Germinal center (tissue), 1 donor: Measurements from ENCODE around the gene HBB.
"Not testable (repeated sequence)": the region's sequence is repeated elsewhere in the genome, so short reads cannot be mapped to it uniquely, and the experiment has no call there.

ENCODE experiments used
- DNase-seq: peaks from one replicate; pipeline ENCODE4 v3.0.0; 2012; ENCODE audit warnings: mixed read lengths, low spot score

HBB gene

DNA sequence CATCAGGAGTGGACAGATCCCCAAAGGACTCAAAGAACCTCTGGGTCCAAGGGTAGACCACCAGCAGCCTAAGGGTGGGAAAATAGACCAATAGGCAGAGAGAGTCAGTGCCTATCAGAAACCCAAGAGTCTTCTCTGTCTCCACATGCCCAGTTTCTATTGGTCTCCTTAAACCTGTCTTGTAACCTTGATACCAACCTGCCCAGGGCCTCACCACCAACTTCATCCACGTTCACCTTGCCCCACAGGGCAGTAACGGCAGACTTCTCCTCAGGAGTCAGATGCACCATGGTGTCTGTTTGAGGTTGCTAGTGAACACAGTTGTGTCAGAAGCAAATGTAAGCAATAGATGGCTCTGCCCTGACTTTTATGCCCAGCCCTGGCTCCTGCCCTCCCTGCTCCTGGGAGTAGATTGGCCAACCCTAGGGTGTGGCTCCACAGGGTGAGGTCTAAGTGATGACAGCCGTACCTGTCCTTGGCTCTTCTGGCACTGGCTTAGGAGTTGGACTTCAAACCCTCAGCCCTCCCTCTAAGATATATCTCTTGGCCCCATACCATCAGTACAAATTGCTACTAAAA lies at the start of gene HBB:
Gene HBB (minus strand): TSS at position 340 of the 579 bp plus-strand sequence. CDS start 50 bp downstream, at position 290.
- no peak for DNase-seq

DNA sequence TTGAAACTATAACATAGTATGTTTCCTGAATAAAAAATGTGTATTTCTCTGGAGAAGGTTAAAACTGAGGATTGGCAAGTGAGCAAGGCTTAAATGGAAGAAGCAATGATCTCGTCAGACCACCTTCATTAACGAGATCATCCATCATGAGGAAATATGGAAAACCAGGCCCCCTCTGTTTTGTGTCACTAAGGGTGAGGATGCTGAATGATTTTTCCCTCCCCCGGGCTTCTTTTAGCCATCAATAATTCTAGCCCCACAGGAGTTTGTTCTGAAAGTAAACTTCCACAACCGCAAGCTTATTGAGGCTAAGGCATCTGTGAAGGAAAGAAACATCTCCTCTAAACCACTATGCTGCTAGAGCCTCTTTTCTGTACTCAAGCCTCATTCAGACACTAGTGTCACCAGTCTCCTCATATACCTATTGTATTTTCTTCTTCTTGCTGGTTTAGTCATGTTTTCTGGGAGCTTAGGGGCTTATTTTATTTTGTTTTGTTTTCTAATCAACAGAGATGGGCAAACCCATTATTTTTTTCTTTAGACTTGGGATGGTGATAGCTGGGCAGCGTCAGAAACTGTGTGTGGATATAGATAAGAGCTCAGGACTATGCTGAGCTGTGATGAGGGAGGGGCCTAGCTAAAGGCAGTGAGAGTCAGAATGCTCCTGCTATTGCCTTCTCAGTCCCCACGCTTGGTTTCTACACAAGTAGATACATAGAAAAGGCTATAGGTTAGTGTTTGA lies 48.7 kb upstream of the HBB start:
- DNase-seq = no peak

DNA sequence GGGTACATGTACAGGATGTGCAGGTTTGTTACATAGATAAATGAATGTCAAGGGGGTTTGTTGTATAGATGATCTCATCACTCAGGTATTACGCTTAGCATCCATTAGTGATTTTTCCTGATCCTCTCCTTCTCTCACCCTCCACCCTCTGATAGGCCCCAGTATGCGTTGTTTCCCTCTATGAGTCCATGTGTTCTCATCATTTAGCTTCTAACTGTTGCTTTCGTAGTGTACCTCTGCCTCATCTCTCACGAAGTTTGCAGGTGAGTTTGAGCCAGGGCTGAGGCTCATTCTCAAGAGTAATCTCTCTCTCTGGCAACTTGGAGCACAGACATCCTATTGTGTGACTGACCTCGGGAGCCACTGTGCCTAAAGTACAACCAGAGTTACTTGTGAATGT lies 47.5 kb upstream of the HBB start:
- DNase-seq = no peak

DNA sequence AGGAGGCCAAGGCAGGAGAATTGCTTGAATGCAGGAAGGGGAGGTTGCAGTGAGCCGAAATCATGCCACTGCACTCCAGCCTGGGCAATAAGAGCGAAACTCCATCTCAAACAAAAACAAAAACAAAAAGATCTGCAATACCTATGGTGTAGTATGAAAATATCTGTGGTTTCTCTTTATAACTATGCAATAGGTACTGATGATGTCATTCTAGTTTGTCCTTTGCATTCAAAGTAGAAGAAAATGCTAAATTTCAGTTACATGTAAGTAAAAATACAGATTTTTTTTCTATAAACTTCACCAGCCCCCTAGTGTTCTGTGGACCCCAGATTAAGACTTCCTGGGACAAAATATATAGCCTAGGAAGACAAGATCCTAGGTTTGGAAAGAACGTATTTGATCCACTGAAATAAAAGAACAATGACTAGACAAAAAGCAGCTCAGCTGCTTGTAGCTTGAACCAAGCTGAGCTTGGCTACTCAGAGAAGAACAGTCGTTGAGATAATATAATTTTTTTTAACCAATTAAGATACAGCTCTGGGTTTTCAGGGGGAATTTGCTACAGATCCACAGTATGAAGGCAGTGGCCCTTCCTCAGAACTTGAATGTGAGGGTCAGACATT lies 45.6 kb upstream of the HBB start:
- no peak for DNase-seq

DNA sequence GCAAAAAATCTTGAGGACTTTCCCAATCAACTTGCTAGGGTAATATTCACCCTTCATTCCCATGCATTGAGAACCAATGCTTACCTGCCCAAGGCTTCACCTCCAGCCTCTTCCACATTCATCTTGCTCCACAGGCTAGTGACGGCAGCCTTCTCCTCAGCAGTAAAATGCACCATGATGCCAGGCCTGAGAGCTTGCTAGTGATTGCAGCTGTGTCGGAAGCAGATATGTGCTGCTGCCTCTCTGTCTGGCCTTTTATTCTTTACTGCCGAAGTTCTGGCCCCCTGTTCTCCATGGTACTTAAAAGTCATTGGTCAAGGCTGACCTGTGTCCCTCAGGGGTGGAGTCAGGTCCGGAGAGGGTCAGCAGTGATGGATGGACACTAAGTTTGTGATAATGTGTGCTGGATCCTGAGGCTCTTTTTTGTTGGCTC lies 42.9 kb upstream of the HBB start, which contains the start of gene HBE1:
Gene HBE1 (minus strand): TSS at position 231 of the 433 bp plus-strand sequence. CDS start 55 bp downstream, at position 176.
- no peak for DNase-seq

DNA sequence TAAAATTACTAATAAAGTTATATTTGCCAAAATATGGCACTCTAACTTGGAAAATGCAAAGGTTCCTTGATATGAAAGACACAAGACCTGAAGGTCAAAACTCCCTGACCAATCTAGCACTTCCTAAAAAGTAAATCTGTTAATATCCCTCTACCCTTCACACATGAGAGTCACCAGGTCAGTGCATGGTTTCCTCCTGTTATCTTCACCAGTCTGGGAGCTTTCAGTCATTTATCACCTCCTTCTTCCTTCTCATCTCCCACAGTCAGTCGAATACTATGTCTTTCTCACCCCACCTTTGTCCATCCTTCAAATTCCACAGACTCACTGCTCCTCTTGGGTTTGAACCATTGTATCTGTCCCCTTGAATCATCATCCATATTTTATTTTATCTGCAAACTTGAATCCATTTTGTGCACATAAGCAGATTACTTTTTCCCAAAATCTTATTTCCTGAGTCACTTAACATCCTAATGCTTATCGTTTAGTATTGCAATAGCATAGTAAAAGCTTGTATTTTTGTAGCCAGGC lies 40.2 kb upstream of the HBB start:
- no peak for DNase-seq

DNA sequence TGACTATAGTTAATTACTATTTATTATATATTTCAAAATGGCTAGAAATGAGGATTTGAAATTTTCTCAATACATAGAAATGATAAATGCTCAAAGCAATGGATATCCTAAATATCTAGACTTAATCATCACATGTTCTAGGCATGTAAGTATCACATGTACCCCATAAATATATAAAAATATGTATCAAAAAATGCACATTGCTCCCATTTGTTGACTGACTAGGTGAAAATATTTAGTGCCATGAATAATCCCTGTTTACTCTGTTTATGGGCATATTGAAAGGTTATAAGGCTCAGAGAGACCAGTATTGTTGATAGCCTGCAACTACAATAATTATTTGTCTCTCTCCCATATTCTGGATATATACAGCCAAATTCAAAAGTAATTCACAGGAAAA lies 39.7 kb upstream of the HBB start:
- no peak for DNase-seq

DNA sequence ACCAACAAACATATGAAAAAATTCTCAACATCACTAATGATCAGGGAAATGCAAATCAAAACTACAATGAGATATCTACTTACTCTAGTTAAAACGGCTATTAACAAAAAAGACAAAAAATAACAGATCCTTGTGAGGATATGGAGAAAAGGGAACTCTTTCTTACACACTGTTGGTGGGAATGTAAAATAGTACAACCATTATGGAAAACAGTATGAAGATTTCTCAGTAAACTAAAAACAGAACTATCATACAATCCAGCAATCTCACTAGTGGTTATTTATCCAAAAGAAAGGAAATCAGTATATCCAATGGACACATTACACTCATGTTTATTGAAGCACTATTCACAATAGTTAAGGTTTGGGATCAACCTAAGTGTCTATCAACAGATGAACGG lies 39.0 kb upstream of the HBB start:
- no peak for DNase-seq

DNA sequence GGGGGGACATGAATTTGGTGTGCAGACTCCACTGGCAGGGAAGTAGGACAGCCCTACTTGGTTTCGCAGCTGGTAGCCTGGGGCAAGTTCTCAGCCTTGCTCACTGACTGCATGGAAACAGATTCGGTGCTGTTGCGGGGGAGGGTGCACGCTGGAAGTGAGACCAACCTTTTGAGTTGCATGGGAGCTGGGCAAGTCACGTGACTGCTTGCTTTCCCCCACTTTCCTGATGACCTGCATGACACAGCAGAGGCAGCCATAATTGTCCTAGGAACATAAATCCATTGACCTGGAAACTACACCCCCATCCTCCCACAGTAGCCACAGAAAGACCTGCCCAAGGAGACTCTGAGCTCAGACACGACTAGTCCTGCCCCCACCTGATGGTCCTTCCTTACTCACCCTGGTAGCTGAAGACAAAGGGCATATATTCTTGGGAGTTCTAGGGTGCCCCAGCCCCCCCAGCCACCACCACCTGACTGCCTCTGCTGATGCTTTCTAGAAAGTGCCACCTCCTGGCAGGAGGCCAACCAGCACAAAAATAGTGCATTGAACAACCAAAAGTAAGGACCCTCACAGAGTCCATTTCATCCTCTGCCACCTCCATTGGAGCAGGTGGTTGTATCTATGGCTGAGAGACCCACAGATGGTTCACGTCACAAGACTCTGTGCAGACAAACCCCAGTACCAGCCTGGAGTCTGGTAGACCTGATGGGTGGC lies 31.8 kb upstream of the HBB start:
- DNase-seq = no peak

DNA sequence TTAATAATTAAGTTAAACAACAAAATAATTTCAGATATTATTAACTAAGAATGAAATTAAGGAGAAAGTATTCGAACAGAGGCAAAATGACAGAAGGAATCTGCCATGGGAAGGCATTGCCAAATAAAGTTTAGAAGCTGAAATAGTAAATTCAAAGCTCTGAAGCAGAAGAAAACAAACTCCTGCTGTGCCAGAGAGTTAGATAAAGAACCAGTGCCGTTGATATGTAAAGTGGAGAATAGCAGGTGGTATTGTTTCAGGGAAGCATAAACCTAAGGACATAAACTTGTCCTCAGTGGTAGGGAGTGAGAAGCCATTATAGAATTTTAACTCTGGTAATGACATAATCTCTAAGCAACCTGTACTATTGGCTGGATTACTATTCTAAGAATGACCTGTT lies 30.4 kb upstream of the HBB start:
- no peak for DNase-seq

DNA sequence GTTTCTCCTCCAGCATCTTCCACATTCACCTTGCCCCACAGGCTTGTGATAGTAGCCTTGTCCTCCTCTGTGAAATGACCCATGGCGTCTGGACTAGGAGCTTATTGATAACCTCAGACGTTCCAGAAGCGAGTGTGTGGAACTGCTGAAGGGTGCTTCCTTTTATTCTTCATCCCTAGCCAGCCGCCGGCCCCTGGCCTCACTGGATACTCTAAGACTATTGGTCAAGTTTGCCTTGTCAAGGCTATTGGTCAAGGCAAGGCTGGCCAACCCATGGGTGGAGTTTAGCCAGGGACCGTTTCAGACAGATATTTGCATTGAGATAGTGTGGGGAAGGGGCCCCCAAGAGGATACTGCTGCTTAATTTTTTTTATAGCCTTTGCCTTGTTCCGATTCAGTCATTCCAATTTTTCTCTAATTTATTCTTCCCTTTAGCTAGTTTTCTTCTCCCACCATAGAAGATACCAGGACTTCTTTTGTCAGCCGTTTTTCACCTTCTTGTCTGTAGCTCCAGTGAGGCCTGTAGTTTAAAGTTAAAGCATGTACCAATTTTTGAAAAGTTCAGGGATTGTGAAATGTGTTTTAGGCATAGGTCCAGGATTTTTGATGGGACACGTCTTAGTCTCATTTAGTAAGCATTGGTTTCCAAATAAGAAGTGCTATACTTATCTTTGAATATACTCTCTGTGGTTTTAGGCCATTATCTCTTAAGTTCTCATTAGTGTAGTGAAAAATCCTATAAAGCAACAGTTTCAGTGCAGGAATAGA lies 28.0 kb upstream of the HBB start, which contains the start of gene HBG2:
Gene HBG2 (minus strand): TSS at position 136 of the 768 bp plus-strand sequence. CDS start 53 bp downstream, at position 83.
- DNase-seq = not testable (repeated sequence)

DNA sequence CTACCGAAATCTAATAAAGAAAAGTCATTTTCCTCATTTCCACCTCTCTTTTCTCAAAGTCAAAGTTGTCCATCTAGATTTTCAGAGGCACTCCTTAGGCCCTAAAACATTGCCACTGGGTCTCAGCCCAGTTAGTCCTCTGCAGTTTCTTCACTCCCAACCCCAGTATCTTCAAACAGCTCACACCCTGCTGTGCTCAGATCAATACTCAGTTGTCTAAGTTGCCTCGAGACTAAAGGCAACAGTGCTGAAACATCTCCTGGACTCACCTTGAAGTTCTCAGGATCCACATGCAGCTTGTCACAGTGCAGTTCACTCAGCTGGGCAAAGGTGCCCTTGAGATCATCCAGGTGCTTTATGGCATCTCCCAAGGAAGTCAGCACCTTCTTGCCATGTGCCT lies 27.2 kb upstream of the HBB start:
- DNase-seq = not testable (repeated sequence)

DNA sequence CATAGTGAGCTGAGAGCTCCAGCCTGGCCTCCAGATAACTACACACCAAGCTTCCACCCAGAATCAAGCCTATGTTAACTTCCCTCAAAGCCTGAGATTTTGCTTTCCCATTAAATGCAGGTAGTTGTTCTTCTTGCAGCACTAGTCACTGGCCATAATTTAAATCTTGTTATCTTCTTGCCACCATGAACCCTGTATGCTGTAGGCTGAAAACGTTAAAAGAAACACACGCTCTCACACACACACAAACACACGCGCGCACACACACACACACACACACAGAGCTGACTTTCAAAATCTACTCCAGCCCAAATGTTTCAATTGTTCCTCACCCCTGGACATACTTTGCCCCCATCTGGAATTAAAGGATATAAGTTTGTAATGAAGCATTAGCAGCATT lies 26.6 kb upstream of the HBB start:
- not testable (repeated sequence) for DNase-seq

DNA sequence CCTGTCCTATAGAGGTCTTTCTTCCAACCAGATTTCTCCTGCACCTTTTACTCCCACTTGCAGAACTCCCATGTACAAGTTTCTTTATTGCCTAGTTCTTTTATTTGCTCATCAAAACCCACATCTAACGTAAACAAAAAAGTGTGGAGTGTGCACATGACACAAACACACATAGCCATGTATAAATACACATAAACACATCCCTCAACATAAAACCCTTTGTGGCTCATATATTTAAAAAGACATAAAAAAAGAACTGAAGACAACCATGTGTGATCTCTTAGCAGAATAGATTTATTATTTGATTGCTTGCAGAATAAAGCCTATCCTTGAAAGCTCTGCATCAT lies 26.0 kb upstream of the HBB start:
- DNase-seq = no peak

DNA sequence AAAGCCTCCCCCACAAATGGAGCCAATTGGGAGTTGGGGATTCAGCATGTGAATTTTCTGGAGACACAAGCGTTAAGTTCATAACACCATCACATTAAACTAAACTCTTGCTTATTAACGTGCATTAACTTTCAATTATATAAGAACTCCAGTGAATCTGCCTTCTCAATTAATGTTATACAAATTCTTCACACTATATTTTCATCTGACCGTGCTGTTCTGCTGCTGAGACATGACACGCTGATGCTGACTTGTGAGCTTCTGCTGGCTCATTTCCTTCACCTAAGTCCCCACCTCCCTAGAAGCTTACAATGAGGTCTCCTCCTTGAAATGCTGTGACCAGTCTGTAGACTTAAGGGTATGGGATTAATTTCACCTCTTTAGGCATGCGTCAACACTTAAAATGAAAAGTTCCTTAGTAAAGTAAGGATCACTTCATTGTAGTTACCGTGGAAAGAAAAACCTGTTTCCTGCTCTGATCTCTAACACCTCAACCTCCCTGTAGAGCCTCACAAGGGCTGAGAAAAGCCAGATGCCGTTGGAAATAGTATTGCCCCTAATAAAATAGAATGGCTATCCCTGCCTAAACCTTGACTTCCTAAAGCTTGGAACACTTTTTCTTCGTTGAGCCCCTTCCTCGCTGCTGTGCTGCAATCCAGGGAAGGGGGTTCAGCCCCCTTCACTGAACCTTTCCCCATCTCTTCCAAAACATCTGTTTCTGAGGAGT lies 25.5 kb upstream of the HBB start:
- DNase-seq = no peak

DNA sequence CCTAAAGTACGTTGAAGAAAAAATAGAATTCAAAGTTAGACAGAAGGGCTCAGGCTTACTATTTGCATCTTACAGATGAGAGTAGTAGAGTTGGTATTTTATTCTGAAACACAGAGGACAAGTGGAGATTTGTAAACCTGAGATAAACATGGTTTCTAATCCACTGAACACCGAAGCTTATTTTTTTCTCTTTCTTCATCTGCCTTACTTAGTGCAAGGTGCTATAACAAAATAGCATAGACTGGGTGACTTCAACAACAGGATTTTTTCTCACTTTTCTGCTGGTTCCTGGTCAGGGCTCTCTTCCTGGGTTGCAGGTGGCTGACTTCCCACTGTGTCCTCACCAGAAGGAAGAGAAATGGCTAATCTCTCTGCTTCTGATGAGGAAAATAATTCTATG lies 24.9 kb upstream of the HBB start:
- no peak for DNase-seq

DNA sequence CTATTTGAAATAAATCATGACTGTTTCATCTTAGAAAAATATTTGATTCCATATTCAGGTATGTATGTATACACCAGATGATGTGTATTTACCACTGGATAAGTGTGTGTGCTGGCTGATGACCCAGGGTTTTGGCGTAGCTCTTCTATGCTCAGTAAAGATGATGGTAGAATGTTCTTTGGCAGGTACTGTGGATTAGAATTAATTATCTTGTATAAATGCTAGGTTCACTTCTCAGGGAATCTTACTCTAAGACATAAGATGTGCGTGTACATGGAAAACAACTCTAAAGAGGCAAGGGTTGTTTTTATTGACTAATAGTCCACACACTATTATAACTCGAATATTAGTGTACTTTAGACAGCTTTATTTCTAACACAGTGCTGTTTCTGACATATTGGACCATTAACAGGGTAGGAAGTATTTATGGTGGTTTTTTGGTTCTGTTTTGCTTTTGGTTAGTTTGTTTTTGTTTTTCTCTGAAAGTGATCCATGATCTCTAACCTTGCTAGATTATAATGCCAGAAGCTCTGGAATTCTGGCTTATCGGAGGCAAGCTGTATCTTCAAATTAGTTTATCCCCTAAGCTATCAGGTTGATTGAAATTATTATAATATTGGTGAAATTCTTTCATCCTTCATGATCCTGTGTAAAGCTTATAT lies 23.8 kb upstream of the HBB start:
- DNase-seq = no peak

DNA sequence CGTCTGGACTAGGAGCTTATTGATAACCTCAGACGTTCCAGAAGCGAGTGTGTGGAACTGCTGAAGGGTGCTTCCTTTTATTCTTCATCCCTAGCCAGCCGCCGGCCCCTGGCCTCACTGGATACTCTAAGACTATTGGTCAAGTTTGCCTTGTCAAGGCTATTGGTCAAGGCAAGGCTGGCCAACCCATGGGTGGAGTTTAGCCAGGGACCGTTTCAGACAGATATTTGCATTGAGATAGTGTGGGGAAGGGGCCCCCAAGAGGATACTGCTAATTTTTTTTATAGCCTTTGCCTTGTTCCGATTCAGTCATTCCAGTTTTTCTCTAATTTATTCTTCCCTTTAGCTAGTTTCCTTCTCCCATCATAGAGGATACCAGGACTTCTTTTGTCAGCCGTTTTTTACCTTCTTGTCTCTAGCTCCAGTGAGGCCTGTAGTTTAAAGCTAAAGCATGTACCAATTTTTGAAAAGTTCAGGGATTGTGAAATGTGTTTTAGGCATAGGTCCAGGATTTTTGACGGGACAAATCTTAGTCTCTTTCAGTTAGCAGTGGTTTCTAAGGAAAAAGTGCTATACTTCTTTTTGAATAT lies 23.0 kb upstream of the HBB start, which contains the start of gene HBG1:
Gene HBG1 (minus strand): TSS at position 51 of the 590 bp plus-strand sequence. CDS start 53 bp downstream, outside the sequence.
- DNase-seq = not testable (repeated sequence)

DNA sequence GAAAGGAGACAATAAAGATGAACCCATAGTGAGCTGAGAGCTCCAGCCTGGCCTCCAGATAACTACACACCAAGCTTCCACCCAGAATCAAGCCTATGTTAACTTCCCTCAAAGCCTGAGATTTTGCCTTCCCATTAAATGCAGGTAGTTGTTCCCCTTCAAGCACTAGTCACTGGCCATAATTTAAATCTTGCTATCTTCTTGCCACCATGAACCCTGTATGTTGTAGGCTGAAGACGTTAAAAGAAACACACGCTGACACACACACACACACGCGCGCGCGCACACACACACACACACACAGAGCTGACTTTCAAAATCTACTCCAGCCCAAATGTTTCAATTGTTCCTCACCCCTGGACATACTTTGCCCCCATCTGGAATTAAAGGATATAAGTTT lies 21.6 kb upstream of the HBB start:
- DNase-seq = not testable (repeated sequence)
